Colonic mucosa (tissue), 4 donors: ENCODE results near the gene PPM1M. TPM values are rescaled to one million over a fixed set of nuclear protein-coding genes. Genes with fewer than 3 reads are reported as not detected.
A peak's percentile ranks its signal among the peaks of the same experiment; 100 is the strongest.

Source experiments
- DNase-seq: peaks from one replicate; pipeline ENCODE4 v3.0.0-alpha.2; 2020
- H3K27ac ChIP-seq: fragments of 200-600 bp; one replicate; pipeline ENCODE4 v1.8.0; 2021
- H3K27me3 ChIP-seq: fragments of 200-600 bp; one replicate; pipeline ENCODE4 v1.8.0; 2021
- H3K36me3 ChIP-seq: fragments of 200-600 bp; one replicate; pipeline ENCODE4 v1.8.0; 2021
- H3K4me1 ChIP-seq: fragments of 200-600 bp; one replicate; pipeline ENCODE4 v1.8.0; 2021; ENCODE audit warnings: mild to moderate bottlenecking
- H3K4me3 ChIP-seq: fragments of 200-600 bp; one replicate; pipeline ENCODE4 v1.8.0; 2021
- H3K9ac ChIP-seq, 2 donors: one replicate each; pipeline ENCODE4 v1.7.0; 2013; ENCODE audit warnings: control low read depth in 2 of 2, low read depth in 2 of 2, low read length in 2 of 2
- H3K9me3 ChIP-seq: fragments of 200-600 bp; one replicate; pipeline ENCODE4 v1.8.0; 2021
- CTCF ChIP-seq: fragments of 200-600 bp; IDR thresholded peaks from one replicate; pipeline ENCODE4 v1.8.0; 2022; ENCODE audit warnings: antibody characterized with exemption, mild to moderate bottlenecking
- intact Hi-C: fragments of 100-400 bp; cut with DNase I; formaldehyde crosslinking; loops from one replicate; pipeline ENCODE4 v1.14.1; 2022
- total RNA-seq, 2 donors: library from RNA; stranded (reverse); fragmentation: NEBNext Ultra II Directional in 1 of 2; extraction: Animal tissue kit (Norgen Biotek cat#: 25700) in 1 of 2; gene quantifications; one replicate each; pipeline ENCODE4 v1.2.1, GENCODE V29; 2021
- donor health status: healthy.
- donor health status: DM: no; HTN: no; CAD: no.
- donor health status: DM: no; HTN: no; CAD: no.

PPM1M gene
- total RNA-seq, 2 donors from 2014 or later = 5.4 to 8.1 TPM

GRCh38 chr3:52228751-52229291, 16.7 kb upstream of the PPM1M start:
- no peak for DNase-seq
- H3K27me3 ChIP-seq = no peaks in the 10 kb centered on the region
- TF ChIP-seq CTCF = no peak
- intact Hi-C loops = no loop called here
- no peaks in the 10 kb centered on the region for H3K9me3 ChIP-seq
- H3K27ac ChIP-seq = no peak overlapping the region
- no peak overlapping the region for H3K9ac ChIP-seq
- H3K36me3 ChIP-seq = peaks cover 12% of the 10 kb centered on the region
- H3K4me3 ChIP-seq = no peak overlapping the region
- no peaks in the 10 kb centered on the region for H3K4me1 ChIP-seq

GRCh38 chr3:52229656-52230055, 15.9 kb upstream of the PPM1M start:
- Histone ChIP-seq H3K9me3 (no peaks in the 10 kb centered on the region), H3K4me3 (no peak overlapping the region), H3K9ac (no peak overlapping the region), H3K4me1 (no peaks in the 10 kb centered on the region), H3K27me3 (no peaks in the 10 kb centered on the region), H3K36me3 (peaks cover 12% of the 10 kb centered on the region), H3K27ac (no peak overlapping the region)
- TF ChIP-seq CTCF = no peak
- intact Hi-C loops = loop anchor here (5.0 kb wide), 2 partner anchors 108 to 218 kb away; partner anchors contain the start of gene SEMA3G
- no peak for DNase-seq

GRCh38 chr3:52230461-52230860, 15.1 kb upstream of the PPM1M start:
- no peak for TF ChIP-seq CTCF
- Histone ChIP-seq H3K4me3 (no peak overlapping the region), H3K9me3 (no peaks in the 10 kb centered on the region), H3K36me3 (peaks cover 12% of the 10 kb centered on the region), H3K27me3 (no peaks in the 10 kb centered on the region), H3K9ac (no peak overlapping the region), H3K27ac (no peak overlapping the region), H3K4me1 (no peaks in the 10 kb centered on the region)
- intact Hi-C loops = loop anchor here (5.0 kb wide), 2 partner anchors 107 to 217 kb away; partner anchors contain the start of gene SEMA3G
- DNase-seq = no peak

DNA sequence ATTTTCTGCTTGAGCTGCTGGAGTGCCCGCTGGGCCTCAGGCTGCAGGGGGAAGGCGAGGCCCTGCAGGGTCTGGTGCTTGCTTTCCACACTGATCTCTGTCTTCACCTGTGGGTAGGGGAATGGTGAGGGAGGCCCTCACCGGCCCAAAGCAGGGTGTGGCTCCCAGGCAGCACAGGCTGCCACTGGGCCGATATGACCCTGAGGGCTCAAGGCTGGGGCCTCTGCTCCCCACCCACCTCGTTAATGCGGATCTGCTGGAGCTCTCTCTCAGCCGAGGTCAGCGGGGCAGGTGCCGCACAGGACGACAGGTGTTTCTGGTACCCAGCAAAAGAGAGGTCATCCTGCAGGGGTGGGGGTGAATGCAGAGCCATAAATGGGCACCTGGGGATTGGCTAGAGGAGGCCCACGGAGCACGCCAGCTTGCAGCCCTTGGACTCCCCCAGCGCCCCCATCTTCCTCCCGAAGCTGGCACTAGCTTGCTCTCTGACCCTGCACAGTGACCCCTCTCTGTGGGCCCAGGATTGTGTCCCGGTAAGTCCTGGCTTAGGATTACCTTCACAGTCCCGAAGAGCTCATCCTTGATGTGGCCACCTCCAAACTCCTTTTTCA, 14.6 kb upstream of the PPM1M start:
- H3K27ac ChIP-seq = no peak overlapping the region
- no peaks in the 10 kb centered on the region for H3K9me3 ChIP-seq
- no peaks in the 10 kb centered on the region for H3K4me1 ChIP-seq
- H3K9ac ChIP-seq = no peak overlapping the region
- H3K4me3 ChIP-seq = no peak overlapping the region
- intact Hi-C loops = loop anchor here (5.0 kb wide), 2 partner anchors 106 to 216 kb away; partner anchors contain the start of gene SEMA3G
- no peak for TF ChIP-seq CTCF
- no peak for DNase-seq
- H3K36me3 ChIP-seq = peaks cover 12% of the 10 kb centered on the region
- H3K27me3 ChIP-seq = no peaks in the 10 kb centered on the region

- H3K4me1 ChIP-seq = no peaks in the 10 kb centered on the region
- peaks cover 12% of the 10 kb centered on the region for H3K36me3 ChIP-seq
- H3K27me3 ChIP-seq = no peaks in the 10 kb centered on the region
- peak; percentile 84 for DNase-seq
- intact Hi-C loops = loop anchor here (5.0 kb wide), 2 partner anchors 106 to 216 kb away; partner anchors contain the start of gene SEMA3G
- H3K9ac ChIP-seq = no peak overlapping the region
- TF ChIP-seq CTCF = peak; percentile 96
- H3K9me3 ChIP-seq = no peaks in the 10 kb centered on the region
- H3K4me3 ChIP-seq = no peak overlapping the region
- no peak overlapping the region for H3K27ac ChIP-seq
Measured at GRCh38 chr3:52231502-52232278, 13.9 kb upstream of the PPM1M start.
